ENCODE results near the gene TBC1D17. TPM values are rescaled to one million over a fixed set of nuclear protein-coding genes. Genes with fewer than 3 reads are reported as not detected.

Gene TBC1D17
- total and polyA plus RNA-seq, 10 of the 15 experiments (the other 5 are each of a cell fraction or from before 2014, with no cell fraction given) = 0.42 to 20.4 (median 11.2) TPM

- TF ChIP-seq, protein P1, sequence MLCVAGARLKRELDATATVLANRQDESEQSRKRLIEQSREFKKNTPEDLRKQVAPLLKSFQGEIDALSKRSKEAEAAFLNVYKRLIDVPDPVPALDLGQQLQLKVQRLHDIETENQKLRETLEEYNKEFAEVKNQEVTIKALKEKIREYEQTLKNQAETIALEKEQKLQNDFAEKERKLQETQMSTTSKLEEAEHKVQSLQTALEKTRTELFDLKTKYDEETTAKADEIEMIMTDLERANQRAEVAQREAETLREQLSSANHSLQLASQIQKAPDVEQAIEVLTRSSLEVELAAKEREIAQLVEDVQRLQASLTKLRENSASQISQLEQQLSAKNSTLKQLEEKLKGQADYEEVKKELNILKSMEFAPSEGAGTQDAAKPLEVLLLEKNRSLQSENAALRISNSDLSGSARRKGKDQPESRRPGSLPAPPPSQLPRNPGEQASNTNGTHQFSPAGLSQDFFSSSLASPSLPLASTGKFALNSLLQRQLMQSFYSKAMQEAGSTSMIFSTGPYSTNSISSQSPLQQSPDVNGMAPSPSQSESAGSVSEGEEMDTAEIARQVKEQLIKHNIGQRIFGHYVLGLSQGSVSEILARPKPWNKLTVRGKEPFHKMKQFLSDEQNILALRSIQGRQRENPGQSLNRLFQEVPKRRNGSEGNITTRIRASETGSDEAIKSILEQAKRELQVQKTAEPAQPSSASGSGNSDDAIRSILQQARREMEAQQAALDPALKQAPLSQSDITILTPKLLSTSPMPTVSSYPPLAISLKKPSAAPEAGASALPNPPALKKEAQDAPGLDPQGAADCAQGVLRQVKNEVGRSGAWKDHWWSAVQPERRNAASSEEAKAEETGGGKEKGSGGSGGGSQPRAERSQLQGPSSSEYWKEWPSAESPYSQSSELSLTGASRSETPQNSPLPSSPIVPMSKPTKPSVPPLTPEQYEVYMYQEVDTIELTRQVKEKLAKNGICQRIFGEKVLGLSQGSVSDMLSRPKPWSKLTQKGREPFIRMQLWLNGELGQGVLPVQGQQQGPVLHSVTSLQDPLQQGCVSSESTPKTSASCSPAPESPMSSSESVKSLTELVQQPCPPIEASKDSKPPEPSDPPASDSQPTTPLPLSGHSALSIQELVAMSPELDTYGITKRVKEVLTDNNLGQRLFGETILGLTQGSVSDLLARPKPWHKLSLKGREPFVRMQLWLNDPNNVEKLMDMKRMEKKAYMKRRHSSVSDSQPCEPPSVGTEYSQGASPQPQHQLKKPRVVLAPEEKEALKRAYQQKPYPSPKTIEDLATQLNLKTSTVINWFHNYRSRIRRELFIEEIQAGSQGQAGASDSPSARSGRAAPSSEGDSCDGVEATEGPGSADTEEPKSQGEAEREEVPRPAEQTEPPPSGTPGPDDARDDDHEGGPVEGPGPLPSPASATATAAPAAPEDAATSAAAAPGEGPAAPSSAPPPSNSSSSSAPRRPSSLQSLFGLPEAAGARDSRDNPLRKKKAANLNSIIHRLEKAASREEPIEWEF (IDR thresholded peaks at IDR 0.05; ENCODE audit: insufficient replicate concordance, low read depth, low read length) = no peak
- TF ChIP-seq BCL3 (IDR thresholded peaks at IDR 0.05; ENCODE audit: borderline replicate concordance, insufficient read depth, low read depth, low read length, poor library complexity, severe bottlenecking) = no peak
Measured at GRCh38 chr19:49829721-49830120, 47.8 kb upstream of the TBC1D17 start (continued).

DNA sequence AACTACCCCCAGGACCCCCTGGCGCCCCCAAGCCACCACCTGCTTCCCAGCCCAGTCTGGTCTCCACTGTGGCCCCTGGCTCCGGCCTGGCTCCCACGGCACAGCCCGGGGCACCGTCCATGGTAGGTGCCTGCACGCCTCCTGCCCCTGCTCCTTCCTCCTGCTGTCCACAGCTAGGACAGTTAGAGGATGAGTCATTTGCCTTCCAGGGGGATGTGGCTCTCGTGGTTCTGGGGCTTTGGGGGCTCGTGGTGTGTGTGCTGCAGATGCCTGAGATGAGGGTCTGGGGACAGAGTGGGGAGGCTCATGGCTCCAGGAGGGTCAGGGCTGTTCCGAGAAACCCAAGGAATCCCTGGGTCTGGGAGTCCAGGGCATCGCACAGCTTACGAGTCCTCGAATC lies 46.7 kb upstream of the TBC1D17 start:
- ChIA-PET POLR2A (no interaction called here), RAD21 (ENCODE audit: unreplicated experiment) (no interaction called here), CTCF (no interaction called here), SMC1A (ENCODE audit: uncharacterized antibody, unreplicated experiment) (interaction anchor here (0.6 kb wide), 1 partner anchor 284 kb away, joined by 3 read pairs; no protein-coding TSS in a partner anchor)
- no peak for ATAC-seq
- no peak overlapping the region for H3K9ac ChIP-seq (ENCODE audit: control insufficient read depth, insufficient read depth, low read length)
- no peaks in the 10 kb centered on the region for H3K4me1 ChIP-seq (ENCODE audit: control insufficient read depth, insufficient read depth, low read length)
- FAIRE-seq = no peak
- no peak for TF ChIP-seq IRF3 (IDR thresholded peaks at IDR 0.05)
- no peak for DNase-seq (ENCODE audit: low read depth, low spot score)
- no peaks in the 10 kb centered on the region for H3K9me3 ChIP-seq (replicated peaks; ENCODE audit: control insufficient read depth, insufficient read depth, low read length)
- H3K27ac ChIP-seq (ENCODE audit: control insufficient read depth, insufficient read depth) = no peak overlapping the region
- intact Hi-C loops (cut with micrococcal nuclease; ENCODE audit: unreplicated experiment) (no loop called here), in situ Hi-C loops (cut with MboI) (no loop called here)
- H3K36me3 ChIP-seq (ENCODE audit: control insufficient read depth in 2 of 2, insufficient read depth in 2 of 2, low read length in 1 of 2) = peaks cover 12 to 30% of the 10 kb centered on the region in 2 experiments
- no peak overlapping the region for H2AFZ ChIP-seq (ENCODE audit: control insufficient read depth, low read depth, low read length)
- H3K4me3 ChIP-seq = no peak overlapping the region
- H3K4me2 ChIP-seq (ENCODE audit: control insufficient read depth, insufficient read depth) = no peak overlapping the region
- H3K79me2 ChIP-seq (ENCODE audit: control insufficient read depth, insufficient read depth, low read length) = no peaks in the 10 kb centered on the region
- 98% methylated on average over 11 of the region's 12 CpGs for WGBS (ENCODE audit: insufficient coverage, insufficient replicate concordance, low lambda C conversion rate, missing lambda C conversion rate)
- BruUV-seq (replicated peaks) = no TSS peak
- H4K20me1 ChIP-seq (ENCODE audit: control insufficient read depth, insufficient read depth) = peaks cover 3% of the 10 kb centered on the region; the same call in 1 of the 2 replicates
- H3K27me3 ChIP-seq (replicated peaks in 1 of 2; ENCODE audit: control insufficient read depth in 2 of 2, insufficient read depth in 2 of 2, low read length in 1 of 2) = no peaks in the 10 kb centered on the region
